ENCODE data around the gene NWD2. TPM values are rescaled to one million over a fixed set of nuclear protein-coding genes. Genes with fewer than 3 reads are reported as not detected.
"Not testable (repeated sequence)": the region's sequence is repeated elsewhere in the genome, so short reads cannot be mapped to it uniquely, and the experiment has no call there.

The NWD2 gene
- total RNA-seq (2014; rRNA removed; shearing (Covaris generic)) = not detected in 2 replicates
- polyA plus RNA-seq (2014; cell fraction: nucleus; rRNA removed) = not detected in 2 replicates

- DNase-seq (ENCODE audit: extremely low read depth, low read depth) = no peak
Measured at GRCh38 chr4:37244583-37245390, at the start of gene NWD2. Gene NWD2 (plus strand): TSS chr4:37244743. CDS start chr4:37245068, 325 bp downstream.

GRCh38 chr4:37197899-37198298 lies 46.6 kb upstream of the NWD2 start:
- no peak for DNase-seq (ENCODE audit: extremely low read depth, low read depth)

DNA sequence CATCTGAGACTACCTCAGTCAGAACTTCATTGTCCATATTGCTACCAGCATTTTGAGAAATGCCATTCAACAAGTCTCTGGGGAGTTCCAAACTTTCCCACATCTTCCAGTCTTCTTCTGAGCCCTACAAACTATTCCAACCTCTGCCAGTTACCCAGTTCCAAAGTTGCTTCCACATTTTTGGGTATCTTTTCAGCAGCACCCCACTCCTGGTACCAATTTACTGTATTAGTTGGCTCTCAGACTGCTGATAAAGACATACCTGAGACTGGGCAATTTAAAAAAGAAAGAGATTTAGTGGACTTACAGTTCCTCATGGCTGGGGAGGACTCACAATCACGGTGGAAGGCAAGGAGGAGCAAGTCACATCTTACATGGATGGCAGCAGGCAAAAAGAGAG lies 39.8 kb upstream of the NWD2 start:
- not testable (repeated sequence) for DNase-seq (ENCODE audit: extremely low read depth, low read depth)

DNA sequence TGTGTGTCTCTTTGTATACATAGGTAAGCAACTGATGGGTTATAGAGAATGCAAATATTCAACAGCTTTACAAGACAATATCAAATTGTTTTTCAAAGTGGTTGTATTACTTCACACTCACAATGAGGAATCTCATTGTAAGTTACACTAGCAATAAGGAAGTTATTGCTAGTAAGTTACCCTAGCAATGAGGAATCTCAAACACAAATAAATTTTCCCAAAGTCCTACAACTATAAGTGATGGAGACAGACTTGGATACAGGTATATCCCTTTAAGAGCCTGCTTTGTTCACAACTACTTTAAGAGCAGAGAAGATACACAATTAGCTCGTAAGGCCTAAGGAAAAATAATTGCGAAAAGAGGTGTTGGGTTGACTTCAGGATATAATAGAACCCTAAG lies 28.3 kb upstream of the NWD2 start:
- no peak for DNase-seq (ENCODE audit: extremely low read depth, low read depth)

GRCh38 chr4:37219242-37219641 lies 25.3 kb upstream of the NWD2 start:
- no peak for DNase-seq (ENCODE audit: extremely low read depth, low read depth)

- no peak for DNase-seq (ENCODE audit: extremely low read depth, low read depth)
Measured at GRCh38 chr4:37219990-37220389, 24.6 kb upstream of the NWD2 start.

DNA sequence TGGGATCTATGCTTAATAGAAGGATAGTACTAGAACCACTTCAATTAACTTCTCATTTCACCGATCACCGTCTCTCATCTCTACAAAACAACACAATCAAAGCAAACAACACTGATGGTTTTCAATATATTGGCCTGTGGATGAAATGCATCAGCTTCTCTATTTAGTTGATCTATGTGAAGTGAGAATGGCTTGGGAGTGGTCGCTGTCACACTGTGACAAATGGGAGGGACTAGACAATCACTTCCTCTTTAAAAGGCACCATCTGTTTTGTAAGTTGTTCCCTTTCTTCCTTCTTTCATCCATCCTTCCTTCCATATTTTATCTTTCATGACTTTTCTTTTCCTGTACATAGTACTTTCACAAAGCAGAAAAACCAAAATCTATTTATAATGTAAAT lies 23.9 kb upstream of the NWD2 start:
- no peak for DNase-seq (ENCODE audit: extremely low read depth, low read depth)

DNA sequence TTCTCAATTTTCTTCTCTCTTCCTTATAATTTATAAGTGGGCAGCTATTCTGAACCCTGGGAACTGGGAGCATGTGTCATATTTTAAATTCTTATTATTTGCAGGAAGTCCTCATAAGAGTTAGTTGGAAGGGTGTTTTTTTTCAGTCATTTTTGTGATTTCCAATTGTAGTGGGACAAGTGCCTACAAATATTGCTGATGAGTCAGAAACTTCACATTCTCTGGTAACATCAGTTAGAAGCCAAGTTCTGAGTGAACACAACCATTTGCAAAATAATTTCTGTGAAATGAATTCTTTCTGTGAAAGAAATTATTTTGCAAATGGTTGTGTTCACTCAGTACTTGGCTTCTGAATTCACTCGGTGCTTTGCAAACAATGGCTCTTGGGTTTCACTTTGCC lies 20.8 kb upstream of the NWD2 start:
- no peak for DNase-seq (ENCODE audit: extremely low read depth, low read depth)

GRCh38 chr4:37224854-37225253 lies 19.7 kb upstream of the NWD2 start:
- DNase-seq (ENCODE audit: extremely low read depth, low read depth) = no peak

GRCh38 chr4:37225778-37226177 lies 18.8 kb upstream of the NWD2 start:
- no peak for DNase-seq (ENCODE audit: extremely low read depth, low read depth)

DNA sequence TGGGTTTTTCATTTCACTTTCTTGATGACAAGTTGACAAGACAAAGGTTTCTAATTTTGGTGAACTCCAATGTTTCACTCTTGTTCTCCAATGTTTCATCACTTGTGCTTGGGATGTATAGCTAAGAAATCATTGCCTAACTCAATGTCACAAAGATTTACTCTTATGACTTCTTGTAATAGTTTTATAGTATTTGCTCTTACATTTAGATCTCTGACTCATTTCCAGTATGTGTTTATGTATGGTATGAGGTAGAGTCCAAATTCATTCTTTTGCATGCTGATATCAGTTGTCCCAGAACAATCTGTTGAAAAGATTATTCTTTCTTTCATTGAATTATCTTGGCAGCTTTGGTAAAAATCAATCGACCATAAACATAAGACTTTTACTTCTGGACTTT lies 12.2 kb upstream of the NWD2 start:
- DNase-seq (ENCODE audit: extremely low read depth, low read depth) = no peak

DNA sequence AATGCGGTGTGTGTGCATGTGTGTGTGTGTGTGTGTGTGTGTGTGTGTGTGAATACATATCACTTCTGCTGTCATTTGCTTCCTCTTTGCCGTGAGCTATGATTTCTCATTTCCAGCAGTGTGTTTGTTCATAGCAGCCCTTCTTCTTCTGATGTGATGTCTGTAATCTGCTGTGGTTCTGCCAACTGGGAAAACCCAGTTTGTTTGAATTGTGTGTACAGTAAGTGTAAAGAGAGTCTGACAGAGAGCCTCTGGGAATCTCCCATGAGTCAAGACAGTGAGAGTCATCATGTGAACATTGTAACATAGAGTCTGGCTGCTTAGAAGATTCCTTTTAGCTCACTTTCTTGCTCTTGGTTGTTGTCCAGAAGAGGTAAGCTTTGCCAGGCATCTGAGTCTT lies 8.4 kb upstream of the NWD2 start:
- DNase-seq (ENCODE audit: extremely low read depth, low read depth) = no peak

GRCh38 chr4:37241647-37242046 lies 2.9 kb upstream of the NWD2 start:
- DNase-seq (ENCODE audit: extremely low read depth, low read depth) = no peak

DNA sequence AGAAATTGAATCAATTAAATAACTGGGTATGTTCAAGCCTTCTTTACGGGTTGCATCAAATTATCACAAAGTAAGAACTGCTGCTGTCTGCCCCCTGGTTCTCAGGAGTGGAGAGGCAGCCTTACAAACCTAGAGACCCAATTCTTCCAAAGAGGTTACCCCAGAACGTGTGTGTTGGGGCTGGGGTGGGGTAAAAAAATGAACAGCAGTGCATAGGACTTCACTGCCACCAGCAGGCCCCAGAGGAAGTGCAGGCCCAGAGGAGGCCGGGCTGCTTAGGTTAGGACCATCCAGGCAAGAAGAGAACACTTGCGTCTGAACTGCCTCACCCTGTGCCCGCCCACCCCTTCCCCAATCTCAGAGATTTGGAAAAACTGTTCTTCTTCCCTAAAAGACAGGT lies 1.5 kb upstream of the NWD2 start:
- no peak for DNase-seq (ENCODE audit: extremely low read depth, low read depth)

- no peak for DNase-seq (ENCODE audit: extremely low read depth, low read depth)
Measured at GRCh38 chr4:37243722-37244582, 591 bp upstream of the NWD2 start.

GRCh38 chr4:37245391-37245954 lies 930 bp downstream of the NWD2 start:
- DNase-seq (ENCODE audit: extremely low read depth, low read depth) = no peak

GRCh38 chr4:37246891-37247290 lies 2.3 kb downstream of the NWD2 start:
- DNase-seq (ENCODE audit: extremely low read depth, low read depth) = no peak

- no peak for DNase-seq (ENCODE audit: extremely low read depth, low read depth)
Measured at GRCh38 chr4:37258221-37258620, 13.7 kb downstream of the NWD2 start.

DNA sequence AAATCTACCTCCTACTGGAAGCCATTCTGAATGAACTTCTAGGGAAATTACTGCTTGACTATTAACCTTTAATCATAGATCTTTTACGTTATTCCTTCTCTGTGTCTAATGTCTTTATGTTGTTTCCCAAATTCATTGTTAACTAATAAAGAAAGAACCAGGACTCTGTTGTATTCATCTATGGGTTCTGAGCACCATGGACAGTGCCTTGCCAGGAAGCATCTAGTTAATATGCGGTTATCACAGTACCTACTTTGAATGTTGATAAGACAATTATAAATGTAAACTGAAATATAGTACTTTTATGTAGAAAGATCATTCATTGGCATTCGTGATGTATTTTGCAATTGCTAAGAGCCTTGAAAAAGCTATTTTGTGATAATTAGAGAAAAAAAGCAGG lies 23.8 kb downstream of the NWD2 start:
- DNase-seq (ENCODE audit: extremely low read depth, low read depth) = no peak

DNA sequence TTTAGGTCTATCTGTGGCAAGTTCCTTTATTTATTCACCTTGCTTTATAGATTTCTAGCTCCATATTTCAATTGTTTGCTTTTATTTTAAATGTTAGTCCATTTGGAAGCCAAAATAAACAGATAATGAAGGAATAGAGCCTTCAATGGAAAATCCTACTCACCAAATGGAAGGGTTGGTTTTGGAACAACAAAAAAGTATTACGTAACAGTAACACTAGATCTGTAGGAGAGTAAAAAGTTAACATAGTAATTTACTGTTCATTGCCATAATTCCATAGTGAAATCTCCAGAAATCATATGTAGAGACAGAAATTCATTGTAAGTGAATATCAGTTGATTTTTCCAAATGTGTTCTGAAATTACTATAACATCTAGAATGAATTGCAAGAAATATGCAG lies 34.6 kb downstream of the NWD2 start:
- DNase-seq (ENCODE audit: extremely low read depth, low read depth) = no peak

DNA sequence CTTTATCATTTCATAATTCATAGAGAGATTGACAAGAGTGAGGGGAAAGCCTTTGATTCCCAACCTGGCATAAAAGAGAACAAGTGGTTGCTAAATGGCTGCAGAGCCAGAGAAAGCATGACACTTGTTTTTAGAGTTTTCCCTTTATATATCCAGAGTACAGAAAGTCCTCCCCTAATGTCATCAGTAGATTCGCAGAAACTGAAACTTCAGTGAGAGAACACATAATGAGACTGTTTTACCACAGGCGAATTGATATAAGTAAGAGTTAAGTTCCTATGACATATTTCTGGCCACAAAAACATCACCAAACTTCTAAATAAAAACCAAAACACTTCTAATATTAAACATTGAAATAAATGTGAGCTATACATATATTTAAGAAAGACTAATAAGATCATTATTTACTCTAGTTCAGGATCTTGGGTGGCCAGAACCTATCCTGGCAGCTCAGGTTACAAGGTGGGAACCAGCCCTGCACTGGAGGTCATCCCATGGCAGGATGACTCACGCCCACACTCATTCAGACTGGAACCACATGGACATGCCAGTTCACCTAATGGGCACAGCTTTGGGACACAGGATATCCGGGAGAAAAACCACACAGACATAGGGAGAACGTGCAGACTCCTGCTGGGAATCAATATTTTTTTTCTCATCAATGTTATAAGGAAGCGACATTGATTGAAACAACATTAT lies 35.5 kb downstream of the NWD2 start:
- no peak for DNase-seq (ENCODE audit: extremely low read depth, low read depth)
